Nephron (organoid): ENCODE results near the gene STT3B.

Source experiments
- H3K27ac Mint-ChIP-seq, 3 experiments: 2 replicates each; pipeline ENCODE4 v1.8.0; 2020; ENCODE audit warnings: mixed read lengths in 3 of 3, mild to moderate bottlenecking in 2 of 3, moderate library complexity in 1 of 3
- H3K27me3 Mint-ChIP-seq: 2 replicates; pipeline ENCODE4 v1.8.0; 2021; ENCODE audit warnings: low read depth, mild to moderate bottlenecking, moderate library complexity, mixed read lengths
- H3K36me3 Mint-ChIP-seq: 2 replicates; pipeline ENCODE4 v1.8.0; 2020; ENCODE audit warnings: low read depth, mixed read lengths
- H3K4me1 Mint-ChIP-seq: 2 replicates; pipeline ENCODE4 v1.8.0; 2020; ENCODE audit warnings: mixed read lengths
- H3K4me3 Mint-ChIP-seq, 3 experiments: 2 replicates each; pipeline ENCODE4 v1.8.0; 2020; ENCODE audit warnings: mild to moderate bottlenecking in 3 of 3, mixed read lengths in 3 of 3, moderate library complexity in 2 of 3
- H3K9me3 Mint-ChIP-seq: 2 replicates; pipeline ENCODE4 v1.8.0; 2020; ENCODE audit warnings: mixed read lengths
- CTCF ChIP-seq, 3 experiments: fragments of 200-600 bp; sonication (generic); IDR thresholded peaks; one replicate each; pipeline ENCODE4 v1.5.0; 2021; ENCODE audit warnings: antibody characterized with exemption in 3 of 3; ENCODE audit not compliant: unreplicated experiment in 3 of 3

STT3B gene

GRCh38 chr3:31531452-31531991, 1.2 kb upstream of the STT3B start:
- Mint-ChIP-seq H3K27me3 (no peaks in the 10 kb centered on the region), H3K9me3 (no peaks in the 10 kb centered on the region), H3K36me3 (peaks cover 4% of the 10 kb centered on the region), H3K4me1 (peaks cover 15% of the 10 kb centered on the region), H3K27ac (peak overlapping the region in 2 of 3 experiments; percentile 100), H3K4me3 (peak overlapping the region in 1 of 3 experiments; percentile 91)
- TF ChIP-seq CTCF (IDR thresholded peaks at IDR 0.05; ENCODE audit: unreplicated experiment in 3 of 3): peak in 2 of 3 experiments; percentile 11 to 39

GRCh38 chr3:31531992-31532586, 636 bp upstream of the STT3B start:
- peak overlapping the region in 1 of 3 experiments; percentile 91 for H3K4me3 Mint-ChIP-seq
- H3K36me3 Mint-ChIP-seq: peaks cover 4% of the 10 kb centered on the region
- peak overlapping the region in 2 of 3 experiments; percentile 100 for H3K27ac Mint-ChIP-seq
- no peak for TF ChIP-seq CTCF (IDR thresholded peaks at IDR 0.05; ENCODE audit: unreplicated experiment in 3 of 3)
- H3K27me3 Mint-ChIP-seq: no peaks in the 10 kb centered on the region
- peaks cover 20% of the 10 kb centered on the region for H3K4me1 Mint-ChIP-seq
- no peaks in the 10 kb centered on the region for H3K9me3 Mint-ChIP-seq

- Mint-ChIP-seq H3K36me3 (peaks cover 13% of the 10 kb centered on the region), H3K4me3 (peak overlapping the region in 1 of 3 experiments; percentile 100), H3K27ac (peak overlapping the region; percentile 97 to 100 (median 99)), H3K4me1 (peaks cover 29% of the 10 kb centered on the region), H3K9me3 (no peaks in the 10 kb centered on the region), H3K27me3 (no peaks in the 10 kb centered on the region)
- peak; percentile 21 to 44 (median 24) for TF ChIP-seq CTCF (IDR thresholded peaks at IDR 0.05; ENCODE audit: unreplicated experiment in 3 of 3)
These were observed 692 bp downstream of the STT3B start for GRCh38 chr3:31533169-31534064.

- Mint-ChIP-seq H3K4me3 (peak overlapping the region in 1 of 3 experiments; percentile 100), H3K9me3 (no peaks in the 10 kb centered on the region), H3K36me3 (peaks cover 17% of the 10 kb centered on the region), H3K27ac (peak overlapping the region; percentile 97 to 99 (median 98)), H3K4me1 (peaks cover 34% of the 10 kb centered on the region), H3K27me3 (no peaks in the 10 kb centered on the region)
- TF ChIP-seq CTCF (IDR thresholded peaks at IDR 0.05; ENCODE audit: unreplicated experiment in 3 of 3): no peak
These were observed 1.3 kb downstream of the STT3B start for GRCh38 chr3:31534065-31534425.

- Mint-ChIP-seq H3K9me3 (no peaks in the 10 kb centered on the region), H3K36me3 (peaks cover 31% of the 10 kb centered on the region), H3K27me3 (no peaks in the 10 kb centered on the region), H3K4me1 (peaks cover 39% of the 10 kb centered on the region), H3K4me3 (peak overlapping the region; percentile 64 to 82 (median 73)), H3K27ac (peak overlapping the region in 1 of 3 experiments; percentile 55)
- TF ChIP-seq CTCF (IDR thresholded peaks at IDR 0.05; ENCODE audit: unreplicated experiment in 3 of 3): no peak
These were observed 3.8 kb downstream of the STT3B start for GRCh38 chr3:31536497-31536896.
